ENCODE data around the gene CYP2R1.

- TF ChIP-seq, protein P1, sequence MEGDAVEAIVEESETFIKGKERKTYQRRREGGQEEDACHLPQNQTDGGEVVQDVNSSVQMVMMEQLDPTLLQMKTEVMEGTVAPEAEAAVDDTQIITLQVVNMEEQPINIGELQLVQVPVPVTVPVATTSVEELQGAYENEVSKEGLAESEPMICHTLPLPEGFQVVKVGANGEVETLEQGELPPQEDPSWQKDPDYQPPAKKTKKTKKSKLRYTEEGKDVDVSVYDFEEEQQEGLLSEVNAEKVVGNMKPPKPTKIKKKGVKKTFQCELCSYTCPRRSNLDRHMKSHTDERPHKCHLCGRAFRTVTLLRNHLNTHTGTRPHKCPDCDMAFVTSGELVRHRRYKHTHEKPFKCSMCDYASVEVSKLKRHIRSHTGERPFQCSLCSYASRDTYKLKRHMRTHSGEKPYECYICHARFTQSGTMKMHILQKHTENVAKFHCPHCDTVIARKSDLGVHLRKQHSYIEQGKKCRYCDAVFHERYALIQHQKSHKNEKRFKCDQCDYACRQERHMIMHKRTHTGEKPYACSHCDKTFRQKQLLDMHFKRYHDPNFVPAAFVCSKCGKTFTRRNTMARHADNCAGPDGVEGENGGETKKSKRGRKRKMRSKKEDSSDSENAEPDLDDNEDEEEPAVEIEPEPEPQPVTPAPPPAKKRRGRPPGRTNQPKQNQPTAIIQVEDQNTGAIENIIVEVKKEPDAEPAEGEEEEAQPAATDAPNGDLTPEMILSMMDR (IDR thresholded peaks at IDR 0.05) = no peak
- TF ChIP-seq EZH2phosphoT487 (IDR thresholded peaks at IDR 0.05) = no peak
These were observed 40.4 kb upstream of the CYP2R1 start for GRCh38 chr11:14932447-14932846.
